Measurements from ENCODE around the gene NCKAP5.

NCKAP5 gene

DNA sequence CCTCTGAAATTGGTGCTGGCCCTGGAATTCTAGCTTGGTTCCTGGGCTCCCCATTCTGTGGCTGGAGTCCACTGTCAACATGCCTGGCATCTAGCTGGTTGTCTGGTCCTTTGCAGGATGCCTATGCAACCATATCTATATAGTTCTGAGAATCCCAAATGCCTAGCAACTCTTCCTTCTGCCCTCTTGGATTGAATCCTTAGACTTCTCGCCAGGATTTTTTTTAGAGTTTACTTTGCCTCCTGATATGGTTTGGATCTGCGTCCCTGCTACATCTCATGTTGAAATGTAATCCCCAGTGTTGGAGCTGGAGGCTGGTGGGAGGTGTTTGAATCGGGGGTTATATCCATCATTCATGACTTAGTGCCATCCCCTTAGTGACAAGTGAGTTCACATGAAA, 833.3 kb downstream of the NCKAP5 start:
- Histone ChIP-seq H3K4me2 (ENCODE audit: low read length, poor library complexity, severe bottlenecking) (no peak overlapping the region), H3K23ac (ENCODE audit: low read length in 2 of 2) (no peak overlapping the region), H2BK15ac (ENCODE audit: low read depth, poor library complexity, severe bottlenecking) (no peak overlapping the region), H4K8ac (ENCODE audit: low read length) (no peak overlapping the region), H4K91ac (ENCODE audit: low read length) (no peak overlapping the region), H3K9ac (ENCODE audit: low read length) (no peak overlapping the region), H3K27ac (ENCODE audit: low read length, poor library complexity, severe bottlenecking) (no peak overlapping the region), H3K9me3 (ENCODE audit: control insufficient read depth, low read length) (no peaks in the 10 kb centered on the region), H2BK12ac (ENCODE audit: low read length in 2 of 2) (no peak overlapping the region), H2AFZ (ENCODE audit: low read depth, low read length) (no peak overlapping the region), H3K4me1 (ENCODE audit: control insufficient read depth, insufficient read depth, low read depth, low read length) (no peaks in the 10 kb centered on the region), H3K14ac (ENCODE audit: low read length in 2 of 2) (no peak overlapping the region), H2BK5ac (ENCODE audit: low read depth, low read length, poor library complexity, severe bottlenecking) (no peak overlapping the region), H3K79me1 (replicated peaks; ENCODE audit: low read length, poor library complexity, severe bottlenecking) (no peaks in the 10 kb centered on the region), H3K27me3 (ENCODE audit: control insufficient read depth in 1 of 2, insufficient read depth in 1 of 2, low read length in 2 of 2) (no peaks in the 10 kb centered on the region), H2AK5ac (ENCODE audit: low read length, severe bottlenecking) (no peak overlapping the region), H3K18ac (ENCODE audit: low read depth in 1 of 2, low read length in 2 of 2) (no peak overlapping the region), H3K4ac (ENCODE audit: low read depth in 1 of 2, low read length in 2 of 2) (no peak overlapping the region), H3K4me3 (ENCODE audit: insufficient read depth in 1 of 2, low read depth in 1 of 2, low read length in 2 of 2) (no peak overlapping the region), H3K36me3 (ENCODE audit: control insufficient read depth in 1 of 2, insufficient read depth in 2 of 2, low read depth in 1 of 2, low read length in 2 of 2) (no peaks in the 10 kb centered on the region), H2BK120ac (ENCODE audit: low read depth, low read length) (no peak overlapping the region)
- DNase-seq, result no peak
- WGBS, result 82% methylated on average over 3 of the region's 3 CpGs

GRCh38 chr2:132733094-132733493, 835.2 kb downstream of the NCKAP5 start:
- H2BK120ac ChIP-seq (ENCODE audit: low read depth, low read length), result no peak overlapping the region
- no peak overlapping the region for H2AK5ac ChIP-seq (ENCODE audit: low read length, severe bottlenecking)
- H4K8ac ChIP-seq (ENCODE audit: low read length), result no peak overlapping the region
- no peak overlapping the region for H3K9ac ChIP-seq (ENCODE audit: low read length)
- no peak for DNase-seq
- WGBS, result 74% methylated on average over 4 of the region's 6 CpGs
- no peak overlapping the region for H3K27ac ChIP-seq (ENCODE audit: low read length, poor library complexity, severe bottlenecking)
- no peak overlapping the region for H3K4me3 ChIP-seq (ENCODE audit: insufficient read depth in 1 of 2, low read depth in 1 of 2, low read length in 2 of 2)
- no peak overlapping the region for H3K4ac ChIP-seq (ENCODE audit: low read depth in 1 of 2, low read length in 2 of 2)
- no peak overlapping the region for H3K18ac ChIP-seq (ENCODE audit: low read depth in 1 of 2, low read length in 2 of 2)
- no peak overlapping the region for H2AFZ ChIP-seq (ENCODE audit: low read depth, low read length)
- no peak overlapping the region for H2BK15ac ChIP-seq (ENCODE audit: low read depth, poor library complexity, severe bottlenecking)
- H2BK12ac ChIP-seq (ENCODE audit: low read length in 2 of 2), result no peak overlapping the region
- H3K79me1 ChIP-seq (replicated peaks; ENCODE audit: low read length, poor library complexity, severe bottlenecking), result no peaks in the 10 kb centered on the region
- H3K4me1 ChIP-seq (ENCODE audit: control insufficient read depth, insufficient read depth, low read depth, low read length), result no peaks in the 10 kb centered on the region
- no peaks in the 10 kb centered on the region for H3K36me3 ChIP-seq (ENCODE audit: control insufficient read depth in 1 of 2, insufficient read depth in 2 of 2, low read depth in 1 of 2, low read length in 2 of 2)
- H3K27me3 ChIP-seq (ENCODE audit: control insufficient read depth in 1 of 2, insufficient read depth in 1 of 2, low read length in 2 of 2), result no peaks in the 10 kb centered on the region
- H3K14ac ChIP-seq (ENCODE audit: low read length in 2 of 2), result no peak overlapping the region
- no peak overlapping the region for H2BK5ac ChIP-seq (ENCODE audit: low read depth, low read length, poor library complexity, severe bottlenecking)
- no peak overlapping the region for H3K23ac ChIP-seq (ENCODE audit: low read length in 2 of 2)
- H3K9me3 ChIP-seq (ENCODE audit: control insufficient read depth, low read length), result no peaks in the 10 kb centered on the region
- H3K4me2 ChIP-seq (ENCODE audit: low read length, poor library complexity, severe bottlenecking), result no peak overlapping the region
- H4K91ac ChIP-seq (ENCODE audit: low read length), result no peak overlapping the region

GRCh38 chr2:132732694-132733093, 835.6 kb downstream of the NCKAP5 start:
- Histone ChIP-seq H3K14ac (ENCODE audit: low read length in 2 of 2) (no peak overlapping the region), H4K8ac (ENCODE audit: low read length) (no peak overlapping the region), H4K91ac (ENCODE audit: low read length) (no peak overlapping the region), H3K4me3 (ENCODE audit: insufficient read depth in 1 of 2, low read depth in 1 of 2, low read length in 2 of 2) (no peak overlapping the region), H3K27ac (ENCODE audit: low read length, poor library complexity, severe bottlenecking) (no peak overlapping the region), H3K27me3 (ENCODE audit: control insufficient read depth in 1 of 2, insufficient read depth in 1 of 2, low read length in 2 of 2) (no peaks in the 10 kb centered on the region), H3K18ac (ENCODE audit: low read depth in 1 of 2, low read length in 2 of 2) (no peak overlapping the region), H3K79me1 (replicated peaks; ENCODE audit: low read length, poor library complexity, severe bottlenecking) (no peaks in the 10 kb centered on the region), H2BK15ac (ENCODE audit: low read depth, poor library complexity, severe bottlenecking) (no peak overlapping the region), H3K36me3 (ENCODE audit: control insufficient read depth in 1 of 2, insufficient read depth in 2 of 2, low read depth in 1 of 2, low read length in 2 of 2) (no peaks in the 10 kb centered on the region), H3K4me1 (ENCODE audit: control insufficient read depth, insufficient read depth, low read depth, low read length) (no peaks in the 10 kb centered on the region), H2BK120ac (ENCODE audit: low read depth, low read length) (no peak overlapping the region), H2AFZ (ENCODE audit: low read depth, low read length) (no peak overlapping the region), H3K4ac (ENCODE audit: low read depth in 1 of 2, low read length in 2 of 2) (no peak overlapping the region), H2AK5ac (ENCODE audit: low read length, severe bottlenecking) (no peak overlapping the region), H3K9ac (ENCODE audit: low read length) (no peak overlapping the region), H3K4me2 (ENCODE audit: low read length, poor library complexity, severe bottlenecking) (no peak overlapping the region), H3K23ac (ENCODE audit: low read length in 2 of 2) (no peak overlapping the region), H2BK5ac (ENCODE audit: low read depth, low read length, poor library complexity, severe bottlenecking) (no peak overlapping the region), H2BK12ac (ENCODE audit: low read length in 2 of 2) (no peak overlapping the region), H3K9me3 (ENCODE audit: control insufficient read depth, low read length) (no peaks in the 10 kb centered on the region)
- no peak for DNase-seq
- WGBS, result 87% methylated on average over 5 of the region's 6 CpGs

GRCh38 chr2:132731441-132731840, 836.8 kb downstream of the NCKAP5 start:
- no peak for DNase-seq
- H3K14ac ChIP-seq (ENCODE audit: low read length in 2 of 2), result no peak overlapping the region
- no peaks in the 10 kb centered on the region for H3K36me3 ChIP-seq (ENCODE audit: control insufficient read depth in 1 of 2, insufficient read depth in 2 of 2, low read depth in 1 of 2, low read length in 2 of 2)
- no peaks in the 10 kb centered on the region for H3K79me1 ChIP-seq (replicated peaks; ENCODE audit: low read length, poor library complexity, severe bottlenecking)
- H3K23ac ChIP-seq (ENCODE audit: low read length in 2 of 2), result no peak overlapping the region
- H3K4me2 ChIP-seq (ENCODE audit: low read length, poor library complexity, severe bottlenecking), result no peak overlapping the region
- H3K4ac ChIP-seq (ENCODE audit: low read depth in 1 of 2, low read length in 2 of 2), result no peak overlapping the region
- 90% methylated on average over 5 of the region's 5 CpGs for WGBS
- no peak overlapping the region for H2BK15ac ChIP-seq (ENCODE audit: low read depth, poor library complexity, severe bottlenecking)
- no peak overlapping the region for H3K27ac ChIP-seq (ENCODE audit: low read length, poor library complexity, severe bottlenecking)
- no peak overlapping the region for H3K9ac ChIP-seq (ENCODE audit: low read length)
- H4K91ac ChIP-seq (ENCODE audit: low read length), result no peak overlapping the region
- no peak overlapping the region for H2BK5ac ChIP-seq (ENCODE audit: low read depth, low read length, poor library complexity, severe bottlenecking)
- H2BK12ac ChIP-seq (ENCODE audit: low read length in 2 of 2), result no peak overlapping the region
- H3K27me3 ChIP-seq (ENCODE audit: control insufficient read depth in 1 of 2, insufficient read depth in 1 of 2, low read length in 2 of 2), result no peaks in the 10 kb centered on the region
- H2AK5ac ChIP-seq (ENCODE audit: low read length, severe bottlenecking), result no peak overlapping the region
- H4K8ac ChIP-seq (ENCODE audit: low read length), result no peak overlapping the region
- H3K4me3 ChIP-seq (ENCODE audit: insufficient read depth in 1 of 2, low read depth in 1 of 2, low read length in 2 of 2), result no peak overlapping the region
- H2BK120ac ChIP-seq (ENCODE audit: low read depth, low read length), result no peak overlapping the region
- no peaks in the 10 kb centered on the region for H3K9me3 ChIP-seq (ENCODE audit: control insufficient read depth, low read length)
- no peak overlapping the region for H2AFZ ChIP-seq (ENCODE audit: low read depth, low read length)
- H3K4me1 ChIP-seq (ENCODE audit: control insufficient read depth, insufficient read depth, low read depth, low read length), result no peaks in the 10 kb centered on the region
- no peak overlapping the region for H3K18ac ChIP-seq (ENCODE audit: low read depth in 1 of 2, low read length in 2 of 2)
